ENCODE data around the gene PRR14.

GRCh38 chr16:30621765-30622164, 29.0 kb upstream of the PRR14 start:
- TF ChIP-seq CTCF (IDR thresholded peaks at IDR 0.05; ENCODE audit: poor library complexity) (no peak), EZH2phosphoT487 (IDR thresholded peaks at IDR 0.05; ENCODE audit: low read depth, severe bottlenecking, unreplicated experiment) (no peak)
